GM12878 (cell line): Measurements from ENCODE around the gene KCNQ1.

Source experiments
- CBFB ChIP-seq: IDR thresholded peaks from 2 replicates; pipeline ENCODE4 v1.6.1; 2016; ENCODE audit warnings: antibody characterized with exemption, low read depth
- CTCF ChIP-seq, 3 experiments: IDR thresholded peaks in 2 of 3; conservative IDR thresholded peaks in 1 of 3; 2 replicates each; pipeline ENCODE4 v1.5.1; 2011; ENCODE audit warnings: low read depth in 3 of 3, low read length in 3 of 3, mild to moderate bottlenecking in 3 of 3, control low read depth in 2 of 3, moderate library complexity in 2 of 3, inconsistent platforms in 1 of 3, mixed read lengths in 1 of 3; ENCODE audit not compliant: control insufficient read depth in 2 of 3, insufficient read depth in 1 of 3; ENCODE audit errors: extremely low read depth in 1 of 3
- JUNB ChIP-seq: IDR thresholded peaks from 2 replicates; pipeline ENCODE4 v1.6.1; 2016; ENCODE audit warnings: antibody characterized with exemption, mild to moderate bottlenecking

GRCh38 chr11:2572491-2573239, 127.9 kb downstream of the KCNQ1 start:
- TF ChIP-seq JUNB, result no peak
- no peak for TF ChIP-seq CBFB
- no peak for TF ChIP-seq CTCF (IDR thresholded peaks at IDR 0.05 in 2 of 3, conservative IDR thresholded peaks at IDR 0.05 in 1 of 3; ENCODE audit: control insufficient read depth in 2 of 3, extremely low read depth in 1 of 3, insufficient read depth in 1 of 3, low read depth in 3 of 3, low read length in 3 of 3)
